Smooth muscle cell of the pulmonary artery (primary cell): Measurements from ENCODE around the gene RPAP2. TPM values are rescaled to one million over a fixed set of nuclear protein-coding genes. Genes with fewer than 3 reads are reported as not detected.

ENCODE experiments used
- total RNA-seq: library from RNA; depleted of rRNA; stranded (reverse); fragments of >200 nt; gene quantifications from 2 replicates; pipeline ENCODE4 v1.2.3, GENCODE V29; 2014

The RPAP2 gene
- total RNA-seq, result 13.4 TPM in 2 replicates

DNA sequence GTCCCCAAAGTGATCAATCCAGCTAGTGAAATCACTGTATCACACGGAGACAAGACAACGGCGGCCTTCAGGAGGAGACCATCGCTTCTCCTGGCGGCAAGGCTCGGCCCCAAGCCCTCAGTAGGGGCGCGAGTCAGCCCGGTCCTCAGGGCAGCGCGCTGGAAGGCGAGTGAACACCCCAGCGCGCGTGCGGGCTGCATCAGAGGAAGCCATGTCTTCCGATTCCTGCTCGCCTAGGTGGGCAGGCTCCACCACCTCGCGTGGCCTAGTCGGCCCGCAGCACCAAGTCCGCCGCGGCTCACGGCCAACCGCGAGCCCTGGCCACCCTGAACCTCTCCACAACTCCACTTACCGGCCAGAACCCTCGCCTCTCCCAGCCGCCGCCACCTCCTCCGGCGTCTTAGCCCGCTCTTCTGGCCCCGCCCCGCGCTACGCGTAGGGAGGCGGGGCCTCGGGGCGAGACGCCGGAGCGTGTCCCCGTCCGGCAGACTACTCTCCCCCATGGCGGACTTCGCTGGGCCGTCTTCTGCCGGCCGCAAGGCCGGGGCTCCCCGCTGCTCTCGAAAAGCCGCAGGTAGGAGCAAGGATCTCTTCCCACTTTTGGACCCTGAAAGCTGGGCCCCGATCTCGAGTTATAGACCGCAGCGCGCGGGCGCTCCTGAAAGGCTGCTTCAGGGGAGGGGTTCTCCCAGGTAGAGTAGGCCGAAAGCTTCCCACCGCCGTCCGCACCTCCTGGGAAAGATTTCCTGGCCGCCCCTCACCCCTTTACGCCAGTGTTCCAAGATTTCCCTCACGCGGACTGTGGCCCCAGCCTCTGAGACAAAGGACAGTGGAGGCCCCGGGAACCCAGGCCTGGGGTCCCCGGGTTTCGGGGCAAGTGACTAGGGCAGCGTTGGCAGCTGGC is at the start of gene RPAP2, which contains the start of gene GLMN:
Gene RPAP2, plus strand, starts transcription at position 487 of the 904 bp plus-strand sequence. Its CDS starts 15 bp downstream, at position 502.
Gene GLMN, minus strand, starts transcription at position 415 of the 904 bp plus-strand sequence. CDS start 988 bp downstream, outside the sequence.

Other genes with a start within 250 kb of the RPAP2 start
- 0.13 TPM in 1 of 2 replicates, not detected in the other for gene SETSIP, start 223.6 kb upstream of the RPAP2 start, total RNA-seq
- gene BTBD8, start 218.7 kb upstream of the RPAP2 start, total RNA-seq, result 2.1 and 6.9 TPM in 2 replicates
- not detected in 2 replicates for gene C1orf146, start 81.1 kb upstream of the RPAP2 start, total RNA-seq
- gene GLMN, start 72 bp upstream of the RPAP2 start, total RNA-seq, result 3.8 and 4.7 TPM in 2 replicates
- 0.07 and 0.17 TPM in 2 replicates for gene GFI1, start 187.9 kb downstream of the RPAP2 start, total RNA-seq